ENCODE data around the gene GMDS. TPM values are rescaled to one million over a fixed set of nuclear protein-coding genes. Genes with fewer than 3 reads are reported as not detected.

GMDS gene
- total RNA-seq, 2 donors from 2014 or later: 25.4 to 29.5 TPM

DNA sequence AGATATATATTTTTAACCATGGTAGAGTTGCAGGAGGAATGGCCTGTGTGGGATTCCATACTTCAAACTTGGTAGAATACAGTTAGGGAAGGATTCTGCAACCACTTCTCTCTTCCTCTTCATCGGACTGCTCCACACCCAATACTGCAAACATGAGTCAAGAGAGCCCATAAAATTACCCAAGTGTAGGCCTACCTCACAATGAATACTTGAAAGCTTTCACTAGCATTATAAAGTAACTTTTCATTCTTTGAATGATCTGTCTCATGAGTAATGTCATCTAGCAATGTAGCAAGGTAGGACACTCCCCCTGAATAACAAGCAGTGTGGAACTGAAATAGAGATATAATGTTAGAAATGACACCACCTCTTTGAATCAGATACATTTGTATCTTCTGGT, 556.3 kb downstream of the GMDS start:
- no peaks in the 10 kb centered on the region for H3K4me1 ChIP-seq (ENCODE audit: control insufficient read depth, insufficient read depth, low read length)
- Mint-ChIP-seq H3K36me3 (ENCODE audit: low read depth) (no peaks in the 10 kb centered on the region), H3K4me3 (no peak overlapping the region), H3K9me3 (peaks cover 8% of the 10 kb centered on the region), H3K27me3 (ENCODE audit: insufficient read depth) (no peaks in the 10 kb centered on the region), H3K4me1 (peaks cover 4% of the 10 kb centered on the region), H3K27ac (no peak overlapping the region)
- no peaks in the 10 kb centered on the region for H3K27me3 ChIP-seq (ENCODE audit: control insufficient read depth, insufficient read depth, low read length, poor library complexity, severe bottlenecking)
- TF ChIP-seq, protein P1, sequence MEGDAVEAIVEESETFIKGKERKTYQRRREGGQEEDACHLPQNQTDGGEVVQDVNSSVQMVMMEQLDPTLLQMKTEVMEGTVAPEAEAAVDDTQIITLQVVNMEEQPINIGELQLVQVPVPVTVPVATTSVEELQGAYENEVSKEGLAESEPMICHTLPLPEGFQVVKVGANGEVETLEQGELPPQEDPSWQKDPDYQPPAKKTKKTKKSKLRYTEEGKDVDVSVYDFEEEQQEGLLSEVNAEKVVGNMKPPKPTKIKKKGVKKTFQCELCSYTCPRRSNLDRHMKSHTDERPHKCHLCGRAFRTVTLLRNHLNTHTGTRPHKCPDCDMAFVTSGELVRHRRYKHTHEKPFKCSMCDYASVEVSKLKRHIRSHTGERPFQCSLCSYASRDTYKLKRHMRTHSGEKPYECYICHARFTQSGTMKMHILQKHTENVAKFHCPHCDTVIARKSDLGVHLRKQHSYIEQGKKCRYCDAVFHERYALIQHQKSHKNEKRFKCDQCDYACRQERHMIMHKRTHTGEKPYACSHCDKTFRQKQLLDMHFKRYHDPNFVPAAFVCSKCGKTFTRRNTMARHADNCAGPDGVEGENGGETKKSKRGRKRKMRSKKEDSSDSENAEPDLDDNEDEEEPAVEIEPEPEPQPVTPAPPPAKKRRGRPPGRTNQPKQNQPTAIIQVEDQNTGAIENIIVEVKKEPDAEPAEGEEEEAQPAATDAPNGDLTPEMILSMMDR (conservative IDR thresholded peaks at IDR 0.05): no peak
- H3K9ac ChIP-seq (ENCODE audit: extremely low read depth, low read length, poor library complexity, severe bottlenecking): no peak overlapping the region
- WGBS, 2 experiments (ENCODE audit: insufficient coverage in 1 of 2, insufficient read length in 1 of 2): 28 to 67% methylated on average over 1 of the region's 1 CpG
- H3K27ac ChIP-seq (ENCODE audit: low read depth, low read length): no peak overlapping the region
- H3K9me3 ChIP-seq (ENCODE audit: control insufficient read depth, low read length): no peaks in the 10 kb centered on the region
- H3K36me3 ChIP-seq (ENCODE audit: control insufficient read depth, insufficient read depth, low read length): no peaks in the 10 kb centered on the region
- DNase-seq: no peak
- H3K4me3 ChIP-seq (ENCODE audit: low read length): no peak overlapping the region

- Histone ChIP-seq H3K36me3 (ENCODE audit: control insufficient read depth, insufficient read depth, low read length) (no peaks in the 10 kb centered on the region), H3K4me3 (ENCODE audit: low read length) (no peak overlapping the region), H3K27ac (ENCODE audit: low read depth, low read length) (no peak overlapping the region), H3K9ac (ENCODE audit: extremely low read depth, low read length, poor library complexity, severe bottlenecking) (no peak overlapping the region), H3K4me1 (ENCODE audit: control insufficient read depth, insufficient read depth, low read length) (no peaks in the 10 kb centered on the region), H3K27me3 (ENCODE audit: control insufficient read depth, insufficient read depth, low read length, poor library complexity, severe bottlenecking) (no peaks in the 10 kb centered on the region), H3K9me3 (ENCODE audit: control insufficient read depth, low read length) (no peaks in the 10 kb centered on the region)
- TF ChIP-seq, protein P1 (conservative IDR thresholded peaks at IDR 0.05): no peak
- H3K36me3 Mint-ChIP-seq (ENCODE audit: low read depth): no peaks in the 10 kb centered on the region
- 93 to 100% methylated on average over 2 to 3 of the region's 3 CpGs for WGBS, 2 experiments (ENCODE audit: insufficient coverage in 1 of 2, insufficient read length in 1 of 2)
- H3K4me1 Mint-ChIP-seq: peaks cover 4% of the 10 kb centered on the region
- H3K27me3 Mint-ChIP-seq (ENCODE audit: insufficient read depth): no peaks in the 10 kb centered on the region
- peaks cover 8% of the 10 kb centered on the region for H3K9me3 Mint-ChIP-seq
- no peak overlapping the region for H3K4me3 Mint-ChIP-seq
- DNase-seq: no peak
- H3K27ac Mint-ChIP-seq: no peak overlapping the region
These were observed 557.0 kb downstream of the GMDS start for GRCh38 chr6:1688396-1688795.

DNA sequence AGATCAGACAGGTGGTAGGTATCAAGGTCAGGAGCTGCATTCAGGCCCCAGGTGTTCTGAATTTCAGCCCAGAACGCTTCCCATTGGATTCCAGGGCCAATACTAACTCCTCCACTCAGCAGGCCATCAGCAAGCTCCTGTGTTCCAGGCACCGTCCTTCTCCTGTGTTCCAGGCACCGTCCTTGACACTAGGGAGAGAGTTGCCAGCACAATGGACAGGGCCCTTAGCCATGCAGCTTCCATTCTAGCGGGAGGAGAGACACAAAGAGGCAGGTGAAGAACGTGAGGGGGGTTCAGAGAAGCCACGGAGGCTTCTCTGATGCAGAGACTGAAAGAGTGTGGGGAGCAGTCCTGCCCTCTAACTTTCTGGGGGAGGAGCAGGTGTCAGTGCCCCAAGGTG, 558.0 kb downstream of the GMDS start:
- H3K36me3 ChIP-seq (ENCODE audit: control insufficient read depth, insufficient read depth, low read length): no peaks in the 10 kb centered on the region
- no peaks in the 10 kb centered on the region for H3K27me3 ChIP-seq (ENCODE audit: control insufficient read depth, insufficient read depth, low read length, poor library complexity, severe bottlenecking)
- no peak overlapping the region for H3K4me3 Mint-ChIP-seq
- TF ChIP-seq, protein P1 (conservative IDR thresholded peaks at IDR 0.05): no peak
- WGBS, 2 experiments (ENCODE audit: insufficient coverage in 1 of 2, insufficient read length in 1 of 2): 73 to 83% methylated on average over 3 to 6 of the region's 6 CpGs
- no peaks in the 10 kb centered on the region for H3K36me3 Mint-ChIP-seq (ENCODE audit: low read depth)
- no peaks in the 10 kb centered on the region for H3K9me3 ChIP-seq (ENCODE audit: control insufficient read depth, low read length)
- H3K9me3 Mint-ChIP-seq: peaks cover 6% of the 10 kb centered on the region
- no peak overlapping the region for H3K27ac ChIP-seq (ENCODE audit: low read depth, low read length)
- no peak overlapping the region for H3K27ac Mint-ChIP-seq
- no peak overlapping the region for H3K9ac ChIP-seq (ENCODE audit: extremely low read depth, low read length, poor library complexity, severe bottlenecking)
- DNase-seq: no peak
- H3K4me3 ChIP-seq (ENCODE audit: low read length): no peak overlapping the region
- H3K4me1 ChIP-seq (ENCODE audit: control insufficient read depth, insufficient read depth, low read length): no peaks in the 10 kb centered on the region
- peaks cover 4% of the 10 kb centered on the region for H3K4me1 Mint-ChIP-seq
- H3K27me3 Mint-ChIP-seq (ENCODE audit: insufficient read depth): no peaks in the 10 kb centered on the region

Data from endodermal cell (in vitro differentiated cells).